AG20443 (cell line): ENCODE data around the gene ATP7A.

Experiments used
- DNase-seq: peaks from one replicate; pipeline ENCODE4 v3.0.0; 2012; ENCODE audit warnings: low spot score, mixed read lengths

Gene ATP7A

DNA sequence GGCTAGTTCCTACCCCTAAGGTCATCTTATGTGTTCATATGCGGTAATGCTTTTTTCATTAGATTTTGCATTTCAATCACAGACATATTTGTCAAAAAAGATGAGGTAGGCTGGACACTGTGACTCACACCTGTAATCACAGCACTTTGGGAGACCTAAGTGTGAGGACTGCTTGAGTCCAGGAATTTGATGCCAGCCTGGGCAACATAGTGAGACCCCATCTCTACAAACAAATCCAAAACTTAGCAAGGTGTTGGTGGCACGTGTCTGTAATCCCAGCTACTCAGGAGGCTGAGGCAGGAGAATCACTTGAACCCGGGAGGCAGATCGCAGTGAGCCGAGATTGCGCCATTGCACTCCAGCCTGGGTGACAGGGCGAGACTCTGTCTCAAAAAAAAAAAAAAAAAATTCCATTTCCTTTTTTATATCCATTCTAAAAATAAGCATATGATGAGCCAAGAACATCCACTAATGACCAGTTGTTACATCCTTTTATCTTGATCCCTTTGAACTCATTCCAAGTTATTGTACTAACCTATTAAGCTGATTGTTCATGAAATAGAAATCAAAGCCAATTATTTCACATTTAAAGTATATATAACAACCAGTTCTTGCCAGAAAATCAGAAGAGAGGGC lies 35.5 kb downstream of the ATP7A start:
- DNase-seq, result no peak

DNA sequence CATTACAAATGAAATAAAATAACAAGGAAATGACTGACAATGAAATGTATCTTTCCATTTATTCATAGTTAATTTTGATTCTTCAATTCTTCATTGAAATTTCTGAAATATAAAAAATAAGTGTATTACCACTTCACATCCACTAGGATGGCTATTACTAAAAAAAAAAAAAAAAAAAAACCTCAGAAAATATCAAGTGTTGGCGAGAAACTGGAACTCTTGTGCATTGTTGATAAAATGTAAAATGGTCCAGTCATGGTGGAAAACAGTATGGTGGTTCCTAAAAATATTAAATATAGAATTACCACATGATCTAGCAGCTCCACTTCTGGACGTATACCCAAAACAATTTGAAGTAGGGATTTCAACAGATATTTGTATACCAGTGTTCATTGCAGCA lies 36.1 kb downstream of the ATP7A start:
- no peak for DNase-seq

DNA sequence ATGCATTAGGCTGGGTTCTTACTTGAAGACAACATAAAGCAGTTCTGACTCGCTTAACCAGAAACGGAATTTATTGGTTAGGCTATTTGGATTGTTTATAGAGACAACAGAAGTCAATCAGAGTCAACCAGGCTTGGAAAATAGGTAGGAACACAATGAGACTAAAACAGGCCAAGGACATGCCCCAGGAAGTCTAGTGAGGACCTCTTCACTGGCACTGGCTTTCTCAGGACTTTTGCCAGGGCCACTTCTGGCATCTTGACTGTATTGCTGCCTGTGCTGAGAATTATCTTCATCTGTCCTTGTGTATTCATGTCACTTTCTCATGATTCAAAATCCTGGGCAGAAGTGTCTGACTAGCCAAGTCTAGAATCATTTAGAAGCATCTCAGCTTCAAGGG lies 39.3 kb downstream of the ATP7A start:
- no peak for DNase-seq

DNA sequence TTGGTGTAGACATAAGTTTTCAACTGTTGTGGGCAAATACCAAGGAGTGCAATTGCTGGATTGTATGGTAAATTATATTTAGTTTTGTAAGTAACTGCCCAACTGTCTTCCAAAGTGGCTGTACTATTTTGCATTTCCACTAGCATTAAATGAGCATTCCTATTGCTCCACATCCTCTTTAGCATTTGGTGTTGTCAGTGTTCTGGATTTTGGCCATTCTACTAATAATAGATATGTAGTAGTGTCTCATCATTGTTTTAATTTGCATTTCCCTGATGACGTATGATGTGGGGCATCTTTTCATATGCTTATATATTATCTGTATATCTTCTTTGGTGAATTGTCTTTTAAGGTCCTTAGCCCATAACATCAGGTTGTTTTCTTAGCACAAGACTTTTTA lies 41.7 kb downstream of the ATP7A start:
- DNase-seq, result no peak

DNA sequence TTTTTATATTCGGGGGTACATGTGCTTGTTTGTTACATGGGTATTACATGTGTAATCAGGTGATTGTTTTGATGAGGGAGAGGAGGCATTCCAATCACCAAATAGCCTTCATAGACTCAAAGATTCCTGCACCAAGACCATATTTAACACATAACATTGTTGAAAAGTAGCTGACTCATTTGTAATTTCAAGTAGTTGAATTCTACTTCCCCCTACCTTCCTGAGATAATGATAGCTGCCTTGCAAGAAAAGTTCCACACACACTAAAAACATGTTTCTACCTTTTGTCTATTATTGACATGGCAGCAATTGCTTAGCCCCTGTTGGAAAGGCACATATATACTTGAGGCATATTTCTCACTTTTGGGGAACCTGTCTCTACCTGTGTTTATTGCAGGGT lies 42.8 kb downstream of the ATP7A start:
- DNase-seq, result no peak

DNA sequence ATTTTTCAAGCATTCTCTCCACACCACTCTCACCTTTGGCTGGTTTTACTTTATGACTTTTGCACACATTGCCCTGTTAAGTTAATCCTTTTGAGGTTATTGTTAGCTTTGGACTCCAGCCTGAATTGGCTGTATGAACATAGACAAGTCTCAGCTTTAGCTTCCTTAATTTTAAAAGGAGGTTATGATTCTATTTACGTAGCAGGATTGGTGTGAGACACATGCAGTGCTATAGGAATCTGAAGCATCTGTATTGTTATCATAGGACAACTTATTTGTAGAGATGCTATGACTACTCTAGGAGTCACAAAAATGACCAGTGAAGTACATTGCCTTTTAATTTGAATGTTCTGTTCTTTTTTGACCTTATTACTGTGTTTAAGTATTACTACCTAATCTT lies 43.2 kb downstream of the ATP7A start:
- DNase-seq, result no peak

DNA sequence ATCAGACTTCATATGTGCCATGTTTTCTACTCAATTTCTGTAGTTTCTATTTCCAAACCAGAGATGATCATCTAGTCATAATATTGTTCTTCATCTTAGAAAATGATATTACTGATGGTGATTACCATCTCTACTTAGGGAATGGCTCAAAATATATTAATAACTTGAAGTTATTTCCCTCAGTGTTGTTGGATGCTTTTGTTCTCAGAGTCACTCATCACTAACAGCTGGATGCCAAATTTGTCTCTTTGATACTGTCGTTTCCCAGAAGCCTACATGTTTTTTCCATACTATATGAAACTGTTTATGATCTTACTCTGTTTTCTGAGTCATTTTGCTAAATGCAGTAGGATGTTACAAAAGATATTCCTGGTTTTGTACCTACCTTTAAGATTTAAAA lies 50.1 kb downstream of the ATP7A start:
- no peak for DNase-seq

DNA sequence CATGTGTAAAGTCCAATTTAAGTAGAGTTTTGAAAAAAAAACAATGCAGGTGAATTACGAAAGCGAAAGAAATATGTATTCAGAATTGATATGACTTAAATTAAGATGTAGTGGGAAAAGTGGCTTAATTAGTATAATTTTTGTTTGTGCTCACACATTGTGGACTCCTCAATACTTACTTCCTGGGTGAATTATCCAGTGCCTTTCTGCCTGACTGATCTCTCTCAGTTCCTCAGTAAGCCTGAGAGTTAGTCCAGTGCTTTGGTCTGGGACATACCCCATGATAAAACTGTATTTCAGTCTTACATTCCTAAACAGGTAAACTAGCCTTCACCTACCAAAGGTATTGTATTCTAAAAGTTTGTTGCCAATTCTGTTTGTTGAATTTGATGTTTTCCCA lies 50.6 kb downstream of the ATP7A start:
- DNase-seq, result no peak

DNA sequence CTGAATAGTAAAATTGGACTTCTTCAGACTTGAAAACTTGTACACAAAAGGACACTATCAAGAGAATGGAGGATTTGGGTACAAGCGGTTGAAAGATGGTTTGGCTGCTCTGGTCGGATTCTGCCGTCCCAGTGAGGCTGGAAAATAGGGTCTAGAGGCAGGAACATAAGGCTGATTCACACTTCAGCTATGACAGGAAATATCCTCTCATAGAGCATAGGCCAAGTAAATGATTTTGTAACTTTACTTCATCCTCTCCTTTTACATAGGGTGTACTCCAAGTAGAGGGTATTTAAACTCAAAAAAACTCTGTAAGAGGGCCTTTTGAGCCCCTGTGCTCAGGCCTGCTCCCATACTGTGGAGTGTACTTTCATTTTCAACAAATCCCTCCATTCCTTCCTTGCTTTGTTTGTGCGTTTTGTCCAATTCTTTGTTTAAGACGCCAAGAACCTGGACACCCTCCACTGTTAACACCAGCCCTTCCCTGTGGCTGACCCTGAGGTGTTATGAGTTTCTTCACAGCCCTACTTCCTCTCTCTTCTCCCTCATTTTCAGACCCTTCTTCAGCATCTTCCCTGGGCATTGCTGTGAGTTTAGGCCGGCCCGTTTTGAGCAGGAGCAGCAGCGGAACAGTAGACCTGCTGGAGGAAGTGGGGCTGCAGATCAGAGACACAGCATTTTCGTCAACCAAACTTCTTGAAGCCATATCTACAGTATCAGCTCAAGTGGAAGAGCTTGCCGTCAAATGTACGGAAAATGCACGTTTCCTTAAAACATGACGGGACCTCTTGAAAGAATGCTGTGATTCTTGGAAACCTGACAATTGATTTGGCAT lies 51.8 kb downstream of the ATP7A start:
- DNase-seq, result no peak

DNA sequence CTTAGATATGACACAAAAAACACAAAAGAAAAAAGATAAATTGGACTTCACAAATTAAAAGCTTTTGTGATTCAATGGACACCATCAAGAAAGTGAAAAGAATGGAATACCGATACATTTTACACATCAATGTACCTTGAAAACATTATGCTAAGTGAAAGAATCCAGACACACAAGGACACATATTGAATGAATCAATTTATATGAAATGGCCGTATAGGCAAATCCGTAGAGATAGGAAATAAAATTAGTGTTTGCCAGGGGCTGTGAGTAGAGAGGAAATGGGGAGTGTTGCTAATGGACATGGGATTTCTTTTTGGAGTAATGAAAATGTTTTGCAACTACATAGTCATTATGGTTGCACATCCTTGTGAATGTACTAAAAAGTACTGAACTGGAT lies 55.9 kb downstream of the ATP7A start:
- no peak for DNase-seq

DNA sequence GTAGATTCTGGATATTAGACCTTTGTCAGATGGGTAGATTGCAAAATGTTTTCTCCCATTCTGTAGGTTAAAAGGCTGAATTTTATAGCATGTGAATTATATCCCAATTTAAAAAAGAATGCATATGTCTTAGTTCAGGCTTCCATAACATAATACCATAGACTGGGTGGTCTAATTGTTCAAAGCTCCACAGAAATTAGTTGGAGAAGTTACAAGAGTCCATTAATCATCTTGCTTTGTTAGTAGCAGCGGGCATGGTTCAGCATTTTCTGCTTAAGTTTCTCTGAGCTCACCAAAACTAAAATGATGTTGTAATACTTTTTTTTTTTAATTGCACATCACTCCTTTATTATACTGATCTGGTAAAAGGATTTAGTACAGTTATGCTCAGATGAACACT lies 57.1 kb downstream of the ATP7A start:
- no peak for DNase-seq

DNA sequence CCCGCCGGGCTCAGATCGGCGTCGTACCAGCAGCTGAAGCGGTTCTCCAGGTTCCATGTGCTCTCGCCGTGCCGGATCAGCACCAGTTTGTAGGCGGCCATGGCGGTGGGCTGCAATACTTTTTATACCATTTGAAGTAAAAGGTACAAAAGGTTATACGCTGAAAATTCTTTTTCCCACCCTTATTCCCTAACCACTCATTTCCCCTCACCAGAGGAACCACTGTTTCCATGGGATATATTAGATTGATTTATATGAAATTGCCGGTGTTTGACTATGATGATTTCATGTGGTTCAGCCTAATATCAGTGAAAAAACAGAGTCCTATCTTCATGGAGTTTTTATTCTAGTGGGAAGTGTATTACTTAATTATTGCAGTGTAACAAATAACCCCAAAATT lies 59.0 kb downstream of the ATP7A start, which contains the start of gene PGAM4:
Gene PGAM4, minus strand, starts transcription at position 101 of the 400 bp plus-strand sequence. Its CDS starts 0 bp downstream, at position 101.
- no peak for DNase-seq

DNA sequence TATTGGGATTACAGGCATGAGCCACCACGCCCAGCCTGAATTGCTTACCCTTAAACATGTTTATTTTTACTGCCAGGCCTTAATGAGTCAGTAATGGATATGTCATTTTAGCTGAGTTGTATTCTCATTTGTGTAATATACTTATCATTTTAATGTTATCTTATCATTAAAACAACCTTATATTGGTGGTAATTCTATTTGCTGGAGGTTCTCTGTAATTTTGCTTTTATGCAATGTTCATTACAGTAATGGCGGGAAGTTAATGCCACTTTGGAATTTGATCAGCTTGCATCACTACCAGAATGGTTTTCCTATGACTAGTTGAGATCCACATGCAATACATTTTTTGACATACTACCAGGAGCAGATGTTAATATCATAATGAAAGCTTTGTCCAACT lies 65.3 kb downstream of the ATP7A start:
- no peak for DNase-seq

DNA sequence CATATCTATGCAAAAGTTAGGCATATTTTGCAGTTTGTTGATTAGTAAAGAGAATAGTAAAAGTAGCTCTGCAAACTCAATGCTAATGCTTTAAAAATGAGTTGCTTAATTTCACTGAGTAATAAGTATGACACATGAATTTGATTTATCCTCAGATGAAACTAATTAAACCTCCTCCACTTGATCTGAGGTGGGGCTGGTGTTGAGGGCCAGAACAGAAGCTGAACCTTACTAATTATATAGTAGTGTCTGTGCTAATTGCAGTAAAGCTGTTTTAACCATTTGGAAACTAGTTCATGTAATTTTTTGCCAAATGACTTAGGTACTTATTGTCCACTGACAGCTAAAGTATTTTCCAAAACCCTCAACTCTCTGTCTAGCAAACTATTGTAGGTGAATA lies 66.6 kb downstream of the ATP7A start:
- no peak for DNase-seq

DNA sequence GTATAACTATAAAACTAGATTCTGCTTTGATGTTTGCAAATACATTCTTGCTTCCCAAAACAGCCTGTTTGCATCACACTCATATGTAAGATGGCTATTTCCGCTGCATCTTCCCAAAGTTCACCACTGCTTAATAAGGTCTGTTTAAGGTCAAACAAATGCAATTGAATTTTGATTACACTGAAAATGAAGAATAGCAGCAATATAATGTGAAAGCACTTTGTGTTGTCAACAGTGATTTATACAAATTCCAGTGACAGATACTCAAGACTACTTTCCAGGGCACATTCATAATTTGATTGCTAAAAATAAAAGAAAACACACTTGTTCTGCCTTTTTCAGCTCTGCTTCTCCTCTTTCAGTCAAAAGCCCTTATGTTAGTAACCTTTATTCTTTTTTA lies 67.0 kb downstream of the ATP7A start:
- DNase-seq, result no peak

DNA sequence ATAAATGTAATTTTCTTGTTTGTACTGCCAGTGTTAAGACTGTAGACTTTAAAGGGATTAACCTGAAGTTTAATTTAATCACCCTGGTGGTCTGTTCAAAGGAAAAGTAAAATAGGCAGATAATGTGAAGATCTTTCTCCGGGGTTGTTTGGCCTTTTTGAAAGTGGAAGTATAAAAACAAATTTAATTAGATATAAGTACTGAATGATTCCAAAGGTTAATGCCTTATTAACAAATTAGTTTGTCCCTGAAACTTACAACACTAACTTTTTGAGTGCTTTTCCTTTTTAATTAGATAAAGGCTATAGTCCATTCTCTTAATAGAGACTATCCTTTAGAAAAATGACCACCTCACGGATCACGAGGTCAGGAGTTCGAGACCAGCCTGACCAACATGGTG lies 69.4 kb downstream of the ATP7A start:
- no peak for DNase-seq

DNA sequence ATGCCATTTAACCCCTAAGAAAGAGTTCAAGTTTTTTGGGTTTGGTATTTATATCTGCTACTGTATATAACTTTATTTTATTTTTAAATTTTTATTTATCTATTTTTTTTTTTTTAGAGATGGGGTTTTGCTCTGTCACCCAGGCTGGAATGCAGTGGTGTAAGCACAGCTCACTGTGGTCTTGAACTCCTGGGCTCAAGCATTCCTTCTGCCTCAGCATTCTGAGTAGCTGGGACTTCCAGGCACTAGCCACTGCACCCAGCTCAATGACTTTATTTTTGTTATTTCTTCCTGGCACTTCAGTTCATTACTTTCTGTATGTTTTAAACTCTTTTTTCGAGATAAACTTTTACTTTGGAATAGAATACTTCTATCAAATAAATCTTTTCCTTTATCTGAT lies 101.4 kb downstream of the ATP7A start:
- no peak for DNase-seq

DNA sequence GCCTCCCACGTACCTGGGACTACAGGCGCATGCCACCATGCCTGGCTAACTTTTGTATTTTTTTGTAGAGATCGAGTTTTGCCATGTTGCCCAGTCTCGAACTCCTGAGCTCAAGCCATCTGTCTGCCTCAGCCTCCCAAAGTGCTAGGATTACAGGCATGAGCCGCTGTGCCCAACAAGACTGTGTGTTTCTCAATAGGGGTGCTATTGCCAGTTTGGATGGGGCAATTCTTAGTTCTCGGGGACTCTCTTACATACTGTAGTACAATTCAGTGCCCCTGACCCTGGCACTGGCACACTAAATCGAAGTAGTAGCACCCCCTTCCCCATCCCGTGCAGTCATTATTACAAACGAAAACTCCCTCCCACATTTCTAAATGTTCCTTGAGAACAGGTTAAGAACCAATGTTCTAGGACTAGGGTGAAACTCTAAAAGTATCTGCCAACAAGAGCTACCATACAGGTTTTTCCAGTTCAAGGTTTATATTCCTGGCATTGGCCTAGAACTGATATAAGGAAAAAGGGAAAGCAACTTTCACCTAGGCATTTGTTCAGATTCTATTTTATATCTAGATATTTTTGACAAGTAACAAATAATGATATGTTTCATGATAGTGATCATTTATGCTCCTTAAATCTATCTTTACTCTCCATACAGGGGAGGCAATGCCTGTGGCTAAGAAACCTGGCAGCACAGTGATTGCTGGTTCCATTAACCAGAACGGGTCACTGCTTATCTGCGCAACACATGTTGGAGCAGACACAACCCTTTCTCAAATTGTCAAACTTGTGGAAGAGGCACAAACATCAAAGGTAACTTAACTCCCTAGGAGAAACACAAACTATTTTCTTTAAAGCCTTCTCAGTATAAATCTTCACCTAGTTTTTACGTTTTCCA lies 109.3 kb downstream of the ATP7A start:
- no peak for DNase-seq

DNA sequence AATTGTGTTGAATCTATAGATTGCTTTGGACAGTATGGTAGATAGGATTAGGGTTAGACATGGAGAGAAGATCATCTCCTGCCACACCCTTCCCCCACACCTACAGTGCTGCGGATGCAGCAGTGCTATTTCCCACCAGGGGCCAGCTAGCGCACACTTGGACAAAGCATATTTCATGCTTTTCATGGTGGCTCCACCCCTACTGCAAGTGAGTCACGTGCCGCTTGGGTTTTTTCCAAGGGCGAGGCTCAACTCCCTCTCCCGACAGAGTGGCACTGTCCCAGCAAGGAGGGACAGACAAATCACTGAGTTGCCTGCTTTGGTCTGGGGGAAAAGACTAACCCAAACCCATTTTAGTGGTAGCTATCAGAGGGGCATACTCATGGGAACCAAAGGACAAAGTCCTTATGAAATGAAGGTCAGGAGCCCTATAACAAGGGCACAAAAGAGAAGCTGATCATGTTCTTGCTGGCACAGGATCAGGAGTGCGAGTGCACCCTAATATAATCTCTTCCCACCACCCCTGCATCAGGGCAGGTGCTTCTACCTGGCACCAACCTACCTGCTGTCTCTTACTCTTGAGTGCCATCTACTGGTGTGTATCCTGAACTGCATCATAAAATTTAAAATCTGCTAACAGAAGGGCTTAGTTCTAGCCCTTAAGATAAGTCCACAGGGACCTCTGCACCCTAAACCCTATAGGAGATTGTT lies 114.0 kb downstream of the ATP7A start:
- DNase-seq, result peak; percentile 21

DNA sequence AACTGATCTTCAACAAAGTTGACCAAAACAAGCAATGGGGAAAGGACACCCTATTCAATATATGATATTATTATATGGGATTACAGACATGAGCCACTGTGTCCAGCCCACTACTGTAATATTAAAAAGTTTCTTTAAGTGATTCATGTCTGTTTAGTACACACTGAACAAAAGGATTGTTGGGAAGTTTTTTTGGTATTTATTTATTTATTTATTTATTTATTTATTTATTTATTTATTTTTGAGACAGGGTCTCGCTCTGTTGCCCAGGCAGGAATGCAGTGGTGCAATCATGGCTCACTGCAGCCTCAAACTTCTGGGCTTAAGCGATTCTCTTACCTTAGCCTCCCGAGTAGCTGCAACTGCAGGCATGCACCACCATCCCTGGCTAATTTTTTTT lies 117.3 kb downstream of the ATP7A start:
- no peak for DNase-seq

DNA sequence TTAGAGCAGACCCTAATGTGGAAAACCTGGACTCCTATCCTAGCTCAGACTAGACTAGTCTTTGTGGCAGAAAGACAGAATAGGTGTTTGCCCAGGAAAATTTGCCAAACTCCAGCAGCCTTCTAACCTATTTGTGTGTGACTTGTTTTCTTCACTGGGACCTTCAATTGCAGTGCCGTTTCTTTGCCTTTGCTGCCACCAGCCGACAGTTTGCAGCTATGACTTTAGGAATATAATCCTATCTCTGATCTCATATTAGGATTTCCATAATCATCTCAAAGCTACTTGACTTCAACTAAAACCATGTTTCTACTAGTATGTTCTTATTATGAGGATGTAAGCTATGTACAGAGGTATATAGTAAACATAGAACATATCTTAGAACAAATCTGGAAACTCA lies 119.2 kb downstream of the ATP7A start:
- DNase-seq, result peak; percentile 41

DNA sequence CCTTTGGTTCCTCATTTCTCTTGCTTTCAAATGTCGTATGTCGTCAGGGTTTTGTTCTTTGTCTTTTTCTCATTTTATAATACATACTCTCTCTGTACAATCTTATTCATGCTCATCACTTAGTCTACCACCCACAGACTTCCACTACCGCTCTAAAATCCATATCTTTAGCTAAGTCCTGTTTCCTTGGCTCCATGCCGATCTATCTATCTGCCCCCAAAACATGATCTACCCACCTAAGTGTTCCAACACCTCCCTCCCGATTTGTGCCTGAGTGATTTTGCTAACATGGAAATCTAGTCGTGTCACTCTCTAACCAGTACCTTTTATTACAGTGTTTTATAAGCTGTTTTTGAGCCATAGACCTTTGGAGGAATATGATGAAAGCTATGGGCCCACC lies 124.6 kb downstream of the ATP7A start:
- DNase-seq, result no peak
